ENCODE data around the gene ZG16B.
A peak's percentile ranks its signal among the peaks of the same experiment; 100 is the strongest.

Gene ZG16B

GRCh38 chr16:2846511-2847310 lies 16.6 kb downstream of the ZG16B start:
- peak; percentile 77 for DNase-seq

DNA sequence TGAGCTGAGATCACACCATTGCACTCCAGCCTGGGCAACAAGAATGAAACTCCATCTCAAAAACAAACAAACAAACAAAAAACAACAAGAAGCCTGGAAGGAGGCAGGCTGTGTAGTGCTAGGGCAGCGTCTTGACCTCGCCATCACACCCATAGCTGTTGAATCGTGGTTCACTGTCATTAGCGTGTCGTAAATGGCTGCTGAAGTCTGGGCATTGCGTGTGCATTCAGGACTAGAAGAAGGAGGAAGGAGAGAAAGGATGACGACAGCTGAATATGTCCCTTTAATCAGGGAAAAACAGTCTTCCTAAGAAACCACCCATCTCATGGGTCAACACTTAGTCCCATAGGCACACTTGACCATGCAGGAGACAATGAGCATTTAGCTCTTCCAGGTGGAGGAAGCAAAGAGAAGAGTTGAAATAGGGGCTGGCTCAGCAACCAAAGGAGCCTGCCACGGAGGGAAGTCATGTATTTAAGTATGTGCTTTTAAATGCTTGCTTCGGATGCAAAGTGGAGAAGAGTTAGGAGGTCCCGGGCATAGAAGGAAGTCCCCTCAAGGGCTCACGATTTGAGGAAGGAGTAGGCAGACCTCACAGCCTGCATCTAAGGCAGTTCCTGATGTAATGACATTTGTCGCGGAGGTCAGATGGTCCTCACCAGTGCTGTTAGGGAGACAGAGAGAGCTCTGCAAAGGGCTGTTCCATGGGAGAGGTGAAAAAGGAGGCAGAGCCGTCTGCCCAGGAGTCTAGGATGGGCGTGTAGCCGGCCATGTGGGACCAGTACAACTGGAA lies 19.0 kb downstream of the ZG16B start:
- no peak for DNase-seq

DNA sequence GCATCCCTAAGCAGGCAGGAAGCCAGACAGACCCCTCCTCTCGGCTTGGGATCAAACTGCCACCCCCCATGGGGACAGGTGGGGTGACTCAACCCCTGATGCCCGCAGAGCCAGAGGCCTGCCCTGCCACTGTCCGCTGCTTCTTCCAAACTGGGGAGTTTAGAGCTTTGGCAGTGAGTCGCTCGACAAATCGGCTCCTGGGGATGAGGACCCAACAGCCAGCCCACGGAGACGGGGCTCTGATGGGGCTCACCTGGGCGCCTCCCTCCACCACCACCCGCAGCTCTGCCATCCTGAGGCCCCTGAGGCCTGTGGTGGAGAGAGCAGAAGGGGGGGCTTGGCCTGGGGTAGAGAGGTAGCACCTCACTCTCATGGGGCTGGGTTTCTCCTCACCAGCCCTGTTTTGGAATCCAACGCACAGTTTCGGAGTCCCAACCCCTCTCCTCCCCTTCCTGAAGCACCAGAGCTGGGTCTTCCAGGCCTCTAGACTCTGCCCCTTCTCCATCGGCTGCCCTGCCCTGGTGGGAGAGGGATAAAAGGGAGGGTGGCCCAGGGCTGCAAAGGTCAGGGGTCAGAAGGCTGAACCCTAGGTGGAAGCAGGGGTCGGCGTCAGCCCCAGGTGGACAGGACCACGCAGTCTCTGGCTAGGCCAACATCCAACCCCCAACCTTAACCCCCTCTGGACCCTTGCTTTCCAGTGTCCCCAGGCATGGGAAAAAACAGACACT lies 22.1 kb downstream of the ZG16B start:
- no peak for DNase-seq

GRCh38 chr16:2852731-2853507 lies 22.8 kb downstream of the ZG16B start:
- DNase-seq, result no peak

DNA sequence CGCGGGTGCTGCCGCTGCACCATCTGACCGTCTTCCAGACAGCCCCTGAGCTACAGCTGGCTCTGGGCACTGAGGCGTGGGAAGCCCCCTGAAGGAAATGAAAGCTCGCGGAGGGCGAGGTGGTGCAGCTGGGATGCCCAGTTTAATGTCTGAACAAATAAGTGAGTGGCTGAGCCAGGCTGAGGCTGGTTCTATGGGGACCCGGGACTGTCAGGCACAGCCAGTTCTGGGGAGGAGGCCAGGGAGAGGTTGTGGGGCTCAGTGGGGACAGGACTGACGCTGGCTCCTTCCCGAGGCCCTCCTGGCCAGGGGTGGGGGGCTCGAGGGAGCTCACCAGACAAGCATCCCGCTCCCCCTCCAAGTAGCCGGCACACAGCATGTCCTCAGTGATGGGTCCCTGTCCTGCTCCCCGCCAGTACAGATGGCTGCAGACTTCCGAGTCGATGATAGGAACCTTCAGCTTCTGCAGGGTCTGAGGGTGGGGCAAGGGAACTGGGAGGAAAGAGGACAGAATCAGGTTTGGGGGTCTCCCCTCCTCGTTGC lies 23.5 kb downstream of the ZG16B start:
- no peak for DNase-seq

DNA sequence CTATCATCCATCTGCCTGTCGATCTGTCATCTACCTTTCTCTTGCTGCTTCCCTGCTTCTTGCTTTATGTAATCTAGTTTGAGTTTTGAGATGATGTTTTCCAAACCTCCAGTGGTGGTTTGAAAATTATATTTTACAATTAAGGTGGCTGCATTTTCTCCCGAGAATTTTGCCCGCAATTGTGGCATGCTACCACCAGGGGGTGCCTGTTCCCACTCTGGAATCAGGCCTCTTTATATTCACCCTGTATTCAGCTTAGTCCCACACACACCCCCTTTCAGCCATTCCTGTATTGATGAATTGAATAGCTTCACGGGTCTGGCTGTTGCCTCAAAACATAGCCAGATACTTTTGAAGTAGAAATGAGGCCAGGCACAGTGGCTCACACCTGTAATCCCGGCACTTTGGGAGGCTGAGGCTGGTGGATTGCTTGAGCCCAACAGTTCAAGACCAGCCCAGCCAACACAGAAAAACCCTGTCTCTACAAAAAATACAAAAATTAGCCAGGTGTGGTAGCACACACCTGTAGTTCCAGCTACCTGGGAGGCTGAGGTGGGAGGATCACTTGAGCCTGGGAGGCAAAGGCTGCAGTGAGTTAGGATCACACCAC lies 24.7 kb downstream of the ZG16B start:
- DNase-seq, result no peak

DNA sequence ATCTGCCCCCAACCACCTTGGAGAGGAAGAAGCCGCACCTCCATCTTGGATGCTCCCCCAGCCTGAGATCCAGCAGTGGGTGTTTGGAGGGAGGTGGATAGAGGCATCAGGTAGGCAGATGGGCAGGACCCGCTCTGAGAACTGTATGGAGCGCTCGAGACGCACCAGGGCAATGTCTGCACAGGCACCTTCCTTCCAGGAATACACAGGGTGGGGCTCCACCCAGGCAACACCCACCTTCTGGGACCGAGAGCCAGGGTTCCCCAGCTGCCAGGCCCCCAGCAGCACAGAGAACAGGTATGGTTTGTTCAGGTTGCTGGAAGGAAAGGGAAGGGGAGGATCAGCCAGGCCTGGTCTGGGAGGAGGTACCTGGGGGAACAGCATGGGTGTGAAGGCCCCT lies 25.4 kb downstream of the ZG16B start:
- no peak for DNase-seq

DNA sequence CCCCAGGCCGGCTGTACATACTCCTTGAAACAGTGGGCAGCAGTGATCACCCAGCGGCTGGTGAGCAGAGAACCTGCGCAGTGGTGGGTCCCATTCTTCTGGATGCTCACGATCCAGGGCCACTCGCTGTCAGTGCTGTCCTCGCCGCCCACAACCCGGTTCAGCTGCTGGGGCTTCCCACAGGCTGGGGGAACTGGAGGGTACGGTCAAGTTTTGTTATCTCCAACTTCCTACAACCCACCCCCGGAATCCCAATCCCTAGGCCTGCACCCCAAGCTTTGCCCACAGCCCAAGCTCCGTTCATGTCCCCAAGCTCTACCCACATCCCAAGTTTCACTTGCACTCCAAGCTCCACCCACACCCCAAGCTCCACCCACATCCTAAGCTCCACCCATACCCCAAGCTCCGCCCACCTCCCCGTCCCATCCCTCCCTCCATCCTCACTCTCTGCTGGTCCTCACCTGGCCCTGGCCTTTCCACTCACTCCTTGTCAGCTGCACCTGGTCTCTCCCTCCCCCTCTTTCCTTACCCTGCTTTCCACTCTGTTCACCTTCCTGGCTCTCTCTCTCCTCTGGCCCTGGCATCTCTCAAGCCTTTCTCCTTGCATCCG lies 26.1 kb downstream of the ZG16B start:
- no peak for DNase-seq

- no peak for DNase-seq
Measured at GRCh38 chr16:2856686-2857450, 26.8 kb downstream of the ZG16B start.

GRCh38 chr16:2857451-2858244 lies 27.5 kb downstream of the ZG16B start, which contains the start of gene PRSS22:
PRSS22 (minus strand) TSS chr16:2858170; CDS start chr16:2858104, 66 bp downstream.
- DNase-seq, result no peak

DNA sequence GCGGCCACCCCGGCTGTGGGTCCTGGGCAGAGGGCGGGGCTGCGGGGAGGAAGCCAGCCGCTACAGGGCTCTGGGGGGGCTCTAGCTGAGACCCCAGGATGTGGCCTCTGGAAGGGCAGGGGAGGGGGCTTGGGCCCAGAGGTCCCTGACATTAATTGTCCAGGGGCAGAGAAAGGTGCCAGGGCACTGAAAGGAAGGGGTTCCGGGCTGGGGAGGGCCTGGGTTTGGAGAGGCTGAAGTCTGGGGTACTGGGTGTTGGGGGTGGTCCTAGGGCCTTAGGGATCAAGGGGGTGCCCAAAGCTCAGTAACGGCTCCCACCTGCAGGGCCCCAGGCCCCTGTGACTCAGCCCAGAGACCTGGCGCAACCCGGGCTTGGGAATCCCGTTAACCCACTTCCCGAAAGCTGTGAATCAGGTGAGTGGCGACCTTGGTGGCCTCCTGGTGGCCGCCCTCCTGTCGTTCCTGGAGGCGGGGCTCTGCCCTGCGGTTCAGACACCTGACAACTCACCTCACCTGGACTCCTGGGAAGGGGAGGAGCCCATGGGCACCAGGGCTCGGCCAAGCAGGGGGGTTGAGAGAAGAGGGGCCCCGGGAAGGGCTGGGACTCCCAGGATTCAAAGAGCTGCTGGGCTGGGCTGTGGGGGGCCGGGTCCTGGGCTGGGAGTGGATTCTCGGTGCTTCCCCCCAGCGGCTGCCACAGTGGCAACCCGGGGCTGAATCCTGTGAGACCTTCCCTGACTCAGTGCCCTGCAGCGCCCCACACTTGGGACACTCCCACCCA lies 28.3 kb downstream of the ZG16B start:
- no peak for DNase-seq

GRCh38 chr16:2859686-2860265 lies 29.7 kb downstream of the ZG16B start:
- DNase-seq, result no peak

DNA sequence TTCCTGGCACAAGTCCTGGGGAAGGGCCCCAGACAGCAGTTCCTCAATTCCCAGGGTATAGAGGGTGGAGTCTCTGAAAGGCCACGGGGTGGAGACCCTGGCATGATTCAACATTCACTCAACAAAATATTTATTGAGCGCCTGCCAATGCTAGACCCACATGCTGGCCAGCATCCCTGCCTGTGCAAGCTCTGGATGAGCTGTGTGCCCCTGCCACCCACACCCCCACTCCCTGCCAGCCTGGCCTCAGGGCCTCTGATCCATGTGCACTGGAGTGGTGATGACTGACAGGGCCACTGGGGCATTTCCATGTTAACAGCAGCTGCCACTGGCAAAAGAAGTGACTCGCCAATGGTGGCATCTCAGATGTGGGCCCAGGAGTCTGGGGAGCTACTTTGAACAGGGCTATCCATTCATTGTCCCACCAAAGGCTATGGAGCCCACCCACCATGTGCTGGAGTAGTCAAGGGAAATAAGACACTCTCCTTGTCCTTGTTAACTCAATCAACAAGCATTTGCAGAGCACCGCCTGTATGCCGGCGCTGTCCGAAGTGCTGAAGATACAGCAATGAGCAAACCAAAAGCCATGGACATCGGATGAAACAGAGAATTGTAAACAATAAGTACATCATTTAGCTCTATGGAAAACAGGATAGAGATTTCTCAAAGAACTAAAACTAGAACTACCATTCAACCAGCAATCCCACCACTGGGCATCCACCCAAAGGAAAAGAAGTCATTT lies 30.9 kb downstream of the ZG16B start:
- DNase-seq, result no peak

GRCh38 chr16:2865651-2866050 lies 35.5 kb downstream of the ZG16B start:
- no peak for DNase-seq

DNA sequence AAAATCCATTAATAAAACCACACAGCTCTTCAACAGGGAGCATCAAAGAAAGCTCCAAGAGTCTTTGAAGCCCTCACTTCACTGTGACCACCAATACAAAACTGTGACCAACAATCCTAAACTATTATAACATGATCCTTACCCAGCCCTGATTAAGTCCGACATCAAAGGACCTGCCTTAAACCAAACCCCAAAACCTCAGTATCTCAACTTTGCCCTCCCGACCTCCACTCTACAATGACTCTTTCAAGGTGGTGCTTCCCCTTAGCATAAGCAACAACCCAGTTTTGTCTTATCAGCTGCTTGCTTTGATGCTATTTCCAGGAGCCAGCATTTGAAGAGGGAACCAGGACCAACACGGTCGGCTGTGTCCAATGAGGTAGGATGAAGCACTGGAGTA lies 36.3 kb downstream of the ZG16B start:
- DNase-seq, result no peak

DNA sequence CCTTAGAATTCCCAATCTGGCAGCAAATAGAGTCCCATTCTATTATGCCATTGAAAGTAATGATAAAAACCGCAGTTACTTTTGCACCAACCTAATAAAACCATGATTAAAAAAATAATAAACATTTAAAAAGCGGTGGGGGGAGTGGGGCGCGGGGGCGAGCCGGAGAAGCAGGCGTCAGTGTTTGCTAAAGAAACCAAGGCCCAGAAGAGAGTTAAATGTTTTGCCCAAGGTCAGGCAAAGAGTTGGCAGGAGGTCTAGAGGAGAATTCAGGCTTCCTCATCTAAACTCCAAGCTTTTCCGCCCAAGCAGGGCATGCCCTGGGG lies 37.5 kb downstream of the ZG16B start:
- DNase-seq, result no peak

DNA sequence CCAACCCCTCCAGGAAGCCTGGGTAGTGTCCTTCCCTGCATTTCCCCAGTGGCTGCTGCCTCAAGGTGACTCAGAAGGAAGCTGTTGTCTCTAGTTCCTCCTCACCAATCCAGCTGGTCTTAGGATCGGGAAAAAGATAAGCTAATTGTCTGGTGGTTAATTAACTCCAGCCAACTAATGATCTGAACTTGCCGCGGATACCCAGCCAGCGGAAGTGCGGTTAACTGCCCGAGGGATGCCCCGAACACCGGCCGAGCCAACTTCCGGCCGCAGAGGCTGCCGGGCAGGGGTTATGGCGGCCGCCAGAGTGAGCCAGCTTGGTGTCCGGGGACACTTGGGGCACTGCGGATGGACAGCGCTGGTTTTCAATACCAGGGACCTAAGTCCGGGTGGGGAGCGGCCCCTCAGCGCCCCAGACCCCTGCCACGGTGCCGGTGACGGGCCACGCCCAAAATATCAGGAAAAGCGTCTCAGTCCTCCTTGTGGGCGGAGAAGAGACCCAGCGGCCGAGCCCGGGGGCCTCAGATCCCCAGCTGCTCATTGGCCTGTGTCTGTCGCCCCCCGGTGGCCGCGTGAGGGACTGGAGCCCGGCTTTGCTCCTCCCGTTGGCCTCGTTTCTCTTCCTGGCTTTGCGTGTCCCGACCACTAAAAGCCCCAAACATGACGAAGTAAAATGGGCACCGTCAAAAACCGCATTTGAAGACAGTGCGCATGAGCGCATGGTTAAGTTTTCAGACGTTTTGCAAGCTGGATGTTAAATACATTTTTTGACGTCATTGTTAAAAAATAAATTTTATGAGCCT lies 38.1 kb downstream of the ZG16B start:
- peak; percentile 89 for DNase-seq
